NCI-H2081 (cell line): Measurements from ENCODE around the gene RALGPS2.
A peak's percentile ranks its signal among the peaks of the same experiment; 100 is the strongest.
"Not testable (repeated sequence)": the region's sequence is repeated elsewhere in the genome, so short reads cannot be mapped to it uniquely, and the experiment has no call there.

Experiments used
- DNase-seq, 2 experiments: peaks; one replicate each; lab custom pipeline; 2025; lab: John Stamatoyannopoulos, UW

The RALGPS2 gene

GRCh38 chr1:178942285-178943198, 217.5 kb downstream of the RALGPS2 start:
- no peak for DNase-seq

- no peak for DNase-seq
Observed at GRCh38 chr1:178944729-178945128, 219.7 kb downstream of the RALGPS2 start.

- no peak for DNase-seq
Observed at GRCh38 chr1:178945763-178946266, 220.8 kb downstream of the RALGPS2 start.

- no peak for DNase-seq
Observed at GRCh38 chr1:178946416-178946815, 221.4 kb downstream of the RALGPS2 start.

GRCh38 chr1:178946855-178947676, 222.0 kb downstream of the RALGPS2 start:
- DNase-seq: peak in 1 of 2 experiments; percentile 43

- DNase-seq: no peak
Observed at GRCh38 chr1:178947677-178947981, 222.6 kb downstream of the RALGPS2 start.

GRCh38 chr1:178948676-178949075, 223.6 kb downstream of the RALGPS2 start:
- DNase-seq: no peak

- not testable (repeated sequence) for DNase-seq
Observed at GRCh38 chr1:178949866-178950265, 224.8 kb downstream of the RALGPS2 start.

- no peak for DNase-seq
Observed at GRCh38 chr1:178951600-178951999, 226.6 kb downstream of the RALGPS2 start.

- no peak for DNase-seq
Observed at GRCh38 chr1:178953034-178953433, 228.0 kb downstream of the RALGPS2 start.

- DNase-seq: no peak
Observed at GRCh38 chr1:178953538-178954324, 228.7 kb downstream of the RALGPS2 start.

GRCh38 chr1:178954325-178954690, 229.3 kb downstream of the RALGPS2 start:
- DNase-seq: no peak

GRCh38 chr1:178954937-178955336, 229.9 kb downstream of the RALGPS2 start:
- DNase-seq: no peak

GRCh38 chr1:178955391-178955954, 230.4 kb downstream of the RALGPS2 start:
- DNase-seq: no peak

GRCh38 chr1:178958491-178958890, 233.4 kb downstream of the RALGPS2 start:
- DNase-seq: no peak

GRCh38 chr1:178959543-178960460, 234.8 kb downstream of the RALGPS2 start:
- no peak for DNase-seq

GRCh38 chr1:178960482-178961240, 235.6 kb downstream of the RALGPS2 start:
- DNase-seq: no peak

GRCh38 chr1:178961331-178961730, 236.3 kb downstream of the RALGPS2 start:
- no peak for DNase-seq

GRCh38 chr1:178961868-178962267, 236.8 kb downstream of the RALGPS2 start:
- DNase-seq: no peak
